H7 (cell line): Measurements from ENCODE around the gene PRKCA. TPM values are rescaled to one million over a fixed set of nuclear protein-coding genes. Genes with fewer than 3 reads are reported as not detected.

ENCODE experiments used
- DNase-seq: peaks from one replicate; pipeline ENCODE4 v3.0.0; 2012
- H3K27me3 ChIP-seq: 2 replicates; pipeline ENCODE4 v1.6.0; 2011; ENCODE audit warnings: mild to moderate bottlenecking, low read length; ENCODE audit not compliant: control insufficient read depth, insufficient read depth
- H3K36me3 ChIP-seq: replicated peaks from 2 replicates; pipeline ENCODE4 v1.5.1; 2011; ENCODE audit warnings: low read length; ENCODE audit not compliant: control insufficient read depth, insufficient read depth
- H3K4me3 ChIP-seq: 2 replicates; pipeline ENCODE4 v1.5.1; 2011; ENCODE audit warnings: low read depth, mild to moderate bottlenecking, control low read depth, low read length, moderate library complexity; ENCODE audit not compliant: insufficient read depth
- total RNA-seq: library from RNA; depleted of rRNA; stranded (reverse); fragments of >200 nt; shearing (Covaris generic); gene quantifications from 2 replicates; pipeline ENCODE4 v1.2.3, GENCODE V29; 2014

PRKCA gene
- total RNA-seq, 1 experiment from 2014 or later: 10.0 TPM

DNA sequence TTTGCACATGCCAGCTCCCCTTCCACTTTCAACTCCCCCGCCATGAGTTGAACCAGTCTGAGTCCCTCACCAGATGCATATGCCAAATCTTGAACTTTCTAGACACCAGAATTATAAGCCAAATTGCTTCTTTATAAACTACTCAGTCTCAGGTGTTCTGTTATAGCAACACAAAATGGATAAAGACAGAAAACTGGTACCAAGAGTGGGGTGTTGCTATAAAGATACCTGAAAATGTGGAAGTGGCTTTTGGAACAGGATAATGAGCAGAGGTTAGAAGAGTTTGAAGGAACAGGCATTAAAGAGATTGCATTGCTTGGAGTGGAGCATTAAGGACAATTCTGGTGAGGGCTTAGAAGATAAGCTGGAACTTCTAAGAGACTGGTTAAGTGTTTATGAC, 515.3 kb downstream of the PRKCA start:
- H3K4me3 ChIP-seq: no peak overlapping the region
- DNase-seq: no peak
- no peaks in the 10 kb centered on the region for H3K36me3 ChIP-seq
- H3K27me3 ChIP-seq: no peaks in the 10 kb centered on the region

DNA sequence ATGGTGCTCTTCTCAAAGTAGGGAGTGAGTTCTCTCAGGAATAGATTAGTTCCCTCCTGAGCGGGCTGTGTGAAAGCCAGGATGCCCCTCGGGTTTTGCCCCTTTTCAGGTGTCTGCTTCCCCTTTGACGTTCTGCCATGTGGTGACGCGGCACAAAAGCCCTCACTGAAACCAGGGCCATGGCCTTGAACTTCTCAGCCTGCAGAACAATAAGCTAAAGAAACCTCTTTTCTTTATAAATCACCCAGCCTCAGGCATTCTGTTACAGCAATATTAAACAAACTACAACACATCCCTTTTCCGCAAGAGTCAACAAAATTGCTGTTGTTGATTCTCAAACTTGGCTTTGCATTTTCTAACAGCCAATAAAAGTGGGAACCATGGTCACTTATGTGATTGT, 517.1 kb downstream of the PRKCA start:
- no peaks in the 10 kb centered on the region for H3K27me3 ChIP-seq
- no peaks in the 10 kb centered on the region for H3K36me3 ChIP-seq
- DNase-seq: no peak
- H3K4me3 ChIP-seq: no peak overlapping the region

DNA sequence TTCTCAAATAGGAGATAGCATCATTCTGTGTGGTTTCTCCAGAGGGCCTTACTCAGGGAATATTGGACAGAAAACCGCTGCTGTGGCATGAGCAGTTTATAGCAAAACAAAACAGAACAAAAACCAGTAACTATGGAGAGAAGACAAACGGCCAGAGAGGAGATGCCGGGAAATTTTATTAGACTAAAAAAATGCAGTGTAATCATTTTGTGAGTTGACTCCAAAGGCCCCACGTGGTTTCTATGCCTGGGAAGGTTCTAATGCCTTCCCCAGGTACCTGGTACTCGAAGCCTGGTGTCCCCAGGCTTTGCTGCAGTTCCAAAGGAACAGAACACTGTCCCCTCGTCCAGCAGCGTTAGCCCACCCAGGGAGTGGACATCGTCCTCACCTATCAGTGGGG, 519.6 kb downstream of the PRKCA start:
- Histone ChIP-seq H3K4me3 (no peak overlapping the region), H3K36me3 (no peaks in the 10 kb centered on the region), H3K27me3 (no peaks in the 10 kb centered on the region)
- no peak for DNase-seq

DNA sequence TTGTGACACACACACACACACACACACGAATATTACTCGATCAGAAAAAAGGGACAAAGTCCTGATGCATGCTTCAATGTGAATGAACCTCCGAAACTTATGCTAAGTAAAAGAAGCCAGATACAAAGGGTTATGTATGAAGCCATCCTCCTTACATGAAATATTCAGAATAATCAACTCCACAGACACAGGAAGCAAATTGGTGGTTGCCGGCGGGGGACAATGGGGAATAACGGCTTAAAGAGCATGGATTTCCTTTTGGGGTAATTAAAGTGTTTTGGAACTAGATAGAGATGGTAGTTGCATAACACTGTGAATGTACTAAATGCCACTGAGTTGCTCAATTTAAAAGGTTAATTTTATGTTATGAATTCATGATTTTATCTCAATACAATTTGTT, 524.4 kb downstream of the PRKCA start:
- H3K4me3 ChIP-seq: no peak overlapping the region
- H3K27me3 ChIP-seq: no peaks in the 10 kb centered on the region
- no peaks in the 10 kb centered on the region for H3K36me3 ChIP-seq
- DNase-seq: no peak

DNA sequence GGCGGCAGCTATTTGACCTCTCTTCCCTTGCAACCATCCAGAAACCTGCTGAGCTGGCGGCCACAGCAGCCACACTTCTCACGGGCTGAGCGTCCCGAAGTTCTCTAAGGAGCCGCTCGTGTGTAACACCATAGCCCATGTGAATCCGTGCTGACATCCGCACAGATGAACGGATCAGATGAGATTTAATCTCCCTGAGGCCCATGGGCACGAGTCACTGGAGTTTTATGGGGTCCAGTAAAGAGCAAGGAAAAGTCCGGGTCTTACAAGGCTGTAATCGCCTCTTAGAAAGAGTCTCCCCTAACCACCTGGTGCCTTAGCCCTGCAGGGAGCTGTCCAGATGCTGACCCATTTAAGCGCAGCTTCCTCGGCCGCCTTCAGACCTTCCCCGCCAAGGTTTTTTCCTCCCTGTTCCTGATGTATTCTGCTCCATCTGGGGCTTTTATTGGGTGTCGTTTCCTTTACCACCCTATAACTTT, 527.0 kb downstream of the PRKCA start:
- Histone ChIP-seq H3K36me3 (no peaks in the 10 kb centered on the region), H3K27me3 (peaks cover 2% of the 10 kb centered on the region), H3K4me3 (no peak overlapping the region)
- peak; percentile 76 for DNase-seq

DNA sequence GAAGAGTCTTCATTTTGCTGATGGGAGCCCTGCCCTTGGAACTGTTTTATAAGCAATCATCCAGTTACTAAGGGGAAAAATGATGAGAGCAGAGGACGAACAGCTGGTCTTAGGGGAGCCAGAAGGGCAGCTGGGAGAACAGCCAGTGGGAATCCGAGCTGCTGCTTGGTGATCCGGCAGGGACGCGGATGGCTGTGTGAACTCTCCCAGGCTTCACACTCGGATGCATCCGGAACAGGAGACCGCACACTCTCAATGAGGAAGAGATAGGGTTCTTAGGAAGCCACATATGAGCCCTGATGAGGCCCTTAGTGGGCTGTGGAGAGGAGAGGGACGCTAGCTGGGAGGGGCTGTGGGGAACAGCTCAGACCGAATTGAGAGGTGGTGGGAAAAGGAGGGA, 527.5 kb downstream of the PRKCA start:
- no peak for DNase-seq
- Histone ChIP-seq H3K4me3 (no peak overlapping the region), H3K36me3 (no peaks in the 10 kb centered on the region), H3K27me3 (peaks cover 4% of the 10 kb centered on the region)

DNA sequence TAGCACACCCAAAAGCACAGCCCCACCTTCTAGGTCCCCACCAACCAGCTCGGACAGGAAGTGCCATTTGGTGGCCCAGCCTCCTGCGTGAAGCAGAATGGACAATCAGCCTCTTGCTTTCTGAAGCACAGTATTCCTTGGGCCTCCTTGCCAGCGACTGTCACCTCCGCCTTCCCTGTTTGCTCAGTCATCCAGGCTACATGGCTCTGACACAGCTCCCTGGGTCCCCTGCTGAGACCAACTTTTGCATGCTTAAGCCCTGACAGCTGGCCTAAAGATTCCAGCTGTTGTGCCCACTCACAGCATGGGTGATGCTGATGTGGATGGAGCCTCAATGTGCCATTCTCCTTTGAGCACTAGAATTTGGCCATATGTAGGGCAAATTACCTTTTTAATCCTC, 528.0 kb downstream of the PRKCA start:
- no peaks in the 10 kb centered on the region for H3K36me3 ChIP-seq
- DNase-seq: peak; percentile 56
- H3K4me3 ChIP-seq: no peak overlapping the region
- H3K27me3 ChIP-seq: peaks cover 9% of the 10 kb centered on the region

DNA sequence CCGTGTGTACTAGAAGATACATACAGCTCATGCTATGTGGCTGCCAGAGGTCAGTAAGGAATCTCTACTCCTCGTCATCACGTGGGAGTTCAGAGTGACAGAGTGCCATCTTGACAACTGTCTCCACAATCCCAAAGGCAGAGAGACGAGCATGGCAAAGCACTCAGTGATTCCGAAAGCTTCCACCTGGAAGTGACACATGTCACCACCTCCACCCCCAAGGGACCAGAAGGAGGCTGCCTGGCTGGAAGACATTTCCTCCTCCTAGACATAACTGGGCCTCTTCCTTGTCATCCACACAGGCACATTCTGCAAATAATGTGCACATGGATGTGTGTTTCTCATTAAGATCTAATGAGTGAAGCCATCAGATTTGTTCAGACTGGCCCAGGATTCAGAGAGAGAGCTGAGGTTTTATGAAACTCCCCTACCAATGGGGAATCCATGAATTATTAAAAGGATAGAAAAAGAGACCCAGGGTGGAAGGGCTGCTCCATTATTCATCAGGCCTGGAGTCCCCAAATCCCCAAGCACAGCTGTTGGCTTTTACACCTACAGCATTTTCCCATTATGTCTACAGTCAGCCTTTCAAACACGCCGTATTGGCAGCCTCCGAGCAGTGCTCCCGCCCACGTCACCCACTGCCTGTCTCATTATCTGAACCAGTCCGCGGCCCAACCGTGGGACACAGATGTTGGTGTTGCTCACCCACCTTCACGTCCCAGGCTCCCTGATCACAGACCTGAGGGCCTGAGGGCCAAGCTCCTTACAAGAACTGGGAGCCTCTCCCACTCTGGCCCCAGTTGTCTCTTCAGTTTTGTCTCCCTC, 529.2 kb downstream of the PRKCA start:
- Histone ChIP-seq H3K4me3 (no peak overlapping the region), H3K36me3 (no peaks in the 10 kb centered on the region), H3K27me3 (peaks cover 14% of the 10 kb centered on the region)
- no peak for DNase-seq

DNA sequence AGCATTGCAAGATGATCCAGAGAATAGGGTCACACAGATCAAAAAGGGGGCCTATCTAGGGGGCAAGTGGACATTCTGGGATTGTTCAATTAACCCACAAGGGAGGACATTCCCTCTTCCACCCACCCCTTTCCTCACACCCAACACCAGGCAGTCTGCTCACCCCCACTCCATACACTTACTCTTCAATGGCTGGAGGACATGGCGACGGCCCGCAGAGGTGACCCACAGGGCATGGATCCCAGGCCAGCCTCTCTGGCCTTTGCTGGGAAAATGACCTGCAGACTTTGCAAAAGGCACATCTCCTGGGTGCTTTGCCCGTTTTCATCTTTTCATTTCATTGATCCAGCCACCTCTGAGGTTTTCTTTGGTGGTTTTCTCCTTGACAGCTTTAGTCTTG, 530.8 kb downstream of the PRKCA start:
- H3K27me3 ChIP-seq: peaks cover 14% of the 10 kb centered on the region
- H3K36me3 ChIP-seq: no peaks in the 10 kb centered on the region
- no peak for DNase-seq
- no peak overlapping the region for H3K4me3 ChIP-seq

DNA sequence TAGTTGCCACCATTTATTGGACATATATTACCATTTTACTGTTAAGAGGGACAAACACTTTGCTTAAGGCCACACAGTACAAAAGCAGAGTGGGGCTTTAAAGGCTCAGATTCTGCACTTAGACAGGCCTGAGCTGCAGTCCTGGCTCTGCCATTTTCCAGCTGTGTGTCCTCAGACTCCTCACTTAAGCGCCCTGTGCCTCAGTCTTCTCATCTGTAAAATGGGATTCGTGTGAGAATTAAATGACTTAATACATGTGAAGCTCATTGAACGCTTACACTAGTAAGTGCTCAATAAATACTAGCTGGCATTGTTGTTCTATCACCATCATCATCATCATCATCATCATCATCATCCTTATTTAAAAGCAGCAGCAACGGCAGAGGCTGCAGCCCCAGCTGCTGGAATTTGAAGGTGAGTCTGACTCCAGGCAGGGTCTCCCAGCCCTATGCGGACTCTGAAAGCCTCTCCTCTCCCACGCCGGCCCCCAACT, 532.1 kb downstream of the PRKCA start:
- DNase-seq: no peak
- no peaks in the 10 kb centered on the region for H3K36me3 ChIP-seq
- H3K27me3 ChIP-seq: peaks cover 14% of the 10 kb centered on the region
- peak overlapping the region; percentile 34; the same call in 1 of the 2 replicates for H3K4me3 ChIP-seq

DNA sequence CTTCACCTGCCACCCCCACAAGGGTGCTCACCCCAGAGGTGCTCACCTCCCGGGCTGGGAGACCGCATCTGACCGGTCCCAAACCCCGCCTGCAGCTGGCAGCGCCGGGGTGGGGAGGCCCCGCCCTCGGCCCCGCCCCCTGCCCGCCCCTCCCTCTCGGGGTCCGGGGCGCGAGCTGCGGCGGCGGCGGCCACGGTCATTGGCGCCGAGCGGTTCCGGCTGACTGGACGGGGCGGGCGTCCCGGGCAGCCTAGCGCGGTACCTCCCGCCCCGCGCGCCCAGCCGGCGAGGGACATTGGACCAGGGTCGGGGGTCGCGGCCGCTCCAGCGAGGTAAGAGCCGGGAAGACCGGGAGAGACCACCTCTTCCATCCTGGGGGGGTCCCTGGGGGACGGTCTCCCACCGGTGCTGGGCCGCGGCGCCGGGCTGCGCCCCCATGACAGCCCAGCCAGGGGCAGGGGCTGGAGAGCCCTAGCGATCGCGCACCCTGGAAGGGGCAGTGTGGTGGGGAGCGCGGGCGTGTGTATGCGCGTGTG, 532.6 kb downstream of the PRKCA start, which contains the start of gene CACNG5:
Gene CACNG5, plus strand, starts transcription at position 199 of the 536 bp plus-strand sequence. CDS start 42,216 bp downstream, outside the sequence.
- Histone ChIP-seq H3K27me3 (peaks cover 14% of the 10 kb centered on the region), H3K4me3 (peak within 1 kb of the TSS; percentile 55), H3K36me3 (no peaks in the 10 kb centered on the region)
- peak; percentile 99 for DNase-seq

DNA sequence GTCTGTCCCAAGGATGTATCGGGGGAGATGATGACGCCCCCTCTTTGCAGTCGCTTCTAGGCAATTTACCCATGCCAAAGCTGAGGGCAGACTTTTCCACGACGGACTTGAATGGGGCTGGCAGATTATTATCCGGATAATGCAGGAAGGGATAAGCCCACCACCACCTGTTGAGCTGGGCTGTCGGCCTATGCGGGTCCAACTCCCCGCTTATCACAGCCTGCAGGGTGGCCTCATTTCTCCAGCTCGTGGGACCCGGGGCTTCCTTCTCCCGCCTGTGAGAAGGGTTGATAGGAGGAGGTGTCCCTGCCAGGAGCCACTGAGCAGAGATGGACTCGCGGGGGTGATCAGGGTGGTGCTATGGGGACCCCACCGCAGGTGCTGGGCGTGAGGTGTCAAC, 533.1 kb downstream of the PRKCA start:
- Histone ChIP-seq H3K4me3 (peak overlapping the region; percentile 55), H3K36me3 (no peaks in the 10 kb centered on the region), H3K27me3 (peaks cover 14% of the 10 kb centered on the region)
- DNase-seq: peak; percentile 56

DNA sequence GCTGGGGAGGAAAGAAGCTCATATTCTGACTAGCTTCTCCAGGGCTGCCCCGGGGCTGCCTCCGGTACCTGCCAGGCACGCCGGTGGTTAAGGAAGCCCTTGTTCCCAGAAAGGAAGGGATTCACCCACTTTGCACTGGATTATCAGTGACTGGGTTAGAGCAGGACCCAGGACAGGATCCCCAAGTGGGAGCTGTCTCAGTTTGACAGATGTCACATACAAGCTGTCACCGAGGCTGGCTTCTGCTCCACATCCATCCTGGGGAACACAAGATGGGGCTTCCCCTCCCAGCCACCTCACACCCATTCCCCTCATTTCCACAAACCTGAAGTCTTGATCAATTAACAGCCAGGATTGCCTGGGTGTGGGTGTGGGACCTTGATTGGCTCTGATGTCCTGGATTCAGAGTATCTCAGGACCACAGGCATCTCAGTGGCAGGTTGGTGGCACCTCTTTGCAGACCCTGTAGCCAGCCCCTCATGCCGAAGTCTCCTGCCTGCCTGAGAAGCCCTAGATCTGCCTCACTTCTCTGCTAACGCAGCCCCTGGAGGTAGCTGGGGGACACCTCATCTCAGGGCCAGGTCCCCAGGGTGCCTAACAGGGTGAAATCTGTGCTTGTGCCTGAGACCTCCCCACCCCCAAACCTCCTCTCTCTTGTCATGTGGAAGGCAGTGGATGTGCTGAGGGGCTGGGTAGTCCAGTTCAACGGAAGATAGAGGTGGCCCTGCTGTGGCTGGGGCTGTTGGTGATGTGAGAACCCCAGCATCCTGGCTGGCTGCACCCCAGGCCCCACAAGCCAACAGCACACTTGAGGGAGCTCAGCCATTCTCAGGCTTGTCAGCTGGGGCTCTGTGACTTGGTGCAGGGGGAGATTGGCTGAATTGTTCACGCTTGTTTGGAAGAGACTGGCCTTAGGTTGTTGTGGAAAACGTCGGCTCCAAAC, 533.9 kb downstream of the PRKCA start:
- Histone ChIP-seq H3K36me3 (no peaks in the 10 kb centered on the region), H3K4me3 (no peak overlapping the region), H3K27me3 (peaks cover 14% of the 10 kb centered on the region)
- no peak for DNase-seq

DNA sequence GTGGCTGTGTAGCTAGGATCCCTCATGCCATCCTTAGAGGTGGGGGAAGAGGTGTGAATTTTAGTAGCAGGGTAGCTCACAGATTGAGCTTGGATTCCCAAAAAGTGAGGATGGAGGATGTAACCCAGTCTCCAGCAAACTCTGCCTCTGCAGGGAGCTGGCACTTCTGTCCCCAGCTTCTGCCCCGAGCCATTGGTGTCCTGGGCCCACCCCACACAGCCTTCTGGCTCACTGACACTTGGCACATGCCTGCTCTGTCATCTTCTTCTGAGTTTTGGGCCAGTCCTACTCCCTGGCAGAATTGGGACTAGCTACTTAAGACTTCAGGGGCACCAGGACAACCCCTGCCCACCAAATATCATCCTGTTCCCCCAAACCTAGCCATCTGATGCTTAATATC, 534.8 kb downstream of the PRKCA start:
- Histone ChIP-seq H3K36me3 (no peaks in the 10 kb centered on the region), H3K4me3 (no peak overlapping the region), H3K27me3 (peaks cover 14% of the 10 kb centered on the region)
- DNase-seq: no peak
